ENCODE results near the gene LCE4A. TPM values are rescaled to one million over a fixed set of nuclear protein-coding genes. Genes with fewer than 3 reads are reported as not detected.
"Not testable (repeated sequence)": the region's sequence is repeated elsewhere in the genome, so short reads cannot be mapped to it uniquely, and the experiment has no call there.

LCE4A gene
- polyA plus RNA-seq, 1 donor from 2014 or later, result not detected

GRCh38 chr1:152673016-152673415, 34.9 kb upstream of the LCE4A start:
- Histone ChIP-seq H3K9me3 (ENCODE audit: low read length) (peaks cover 4% of the 10 kb centered on the region), H3K27ac (ENCODE audit: low read length) (no peak overlapping the region)

GRCh38 chr1:152674983-152675382, 33.0 kb upstream of the LCE4A start, which contains the start of gene LCE2C:
Gene LCE2C, plus strand, starts transcription at chr1:152675279. Its CDS starts 737 bp downstream, at chr1:152676016.
- not testable (repeated sequence) for H4K20me1 ChIP-seq (ENCODE audit: insufficient read depth); H3K79me2 ChIP-seq (replicated peaks; ENCODE audit: insufficient read depth, low read length); H3K4me2 ChIP-seq (ENCODE audit: low read length); H2AFZ ChIP-seq (ENCODE audit: low read depth, low read length); H3K9me3 ChIP-seq (ENCODE audit: low read length); H3K4me3 ChIP-seq (ENCODE audit: low read length); H3K9me2 ChIP-seq (ENCODE audit: insufficient read depth, low read length); H3K27ac ChIP-seq (ENCODE audit: low read length); H3K36me3 ChIP-seq (ENCODE audit: insufficient read depth, low read length); H3K9ac ChIP-seq (ENCODE audit: low read length); H3K27me3 ChIP-seq (ENCODE audit: insufficient read depth, low read depth, low read length); H3F3A ChIP-seq (ENCODE audit: insufficient read depth, low read length, poor library complexity, severe bottlenecking)

More at GRCh38 chr1:152673016-152673415, 34.9 kb upstream of the LCE4A start:
- TF ChIP-seq MXI1 (conservative IDR thresholded peaks at IDR 0.05; ENCODE audit: poor library complexity, severe bottlenecking), result no peak
- no peak for TF ChIP-seq SMC3 (conservative IDR thresholded peaks at IDR 0.05; ENCODE audit: poor library complexity)
- no peak for TF ChIP-seq TAF1 (IDR thresholded peaks at IDR 0.05; ENCODE audit: low read depth)
- TF ChIP-seq EP300 (conservative IDR thresholded peaks at IDR 0.05; ENCODE audit: poor library complexity, severe bottlenecking), result no peak
- no peak for TF ChIP-seq POLR2AphosphoS5 (IDR thresholded peaks at IDR 0.05)
- no peak for TF ChIP-seq EZH2 (IDR thresholded peaks at IDR 0.05; ENCODE audit: borderline replicate concordance, insufficient read depth, low read length, poor library complexity, severe bottlenecking)
- TF ChIP-seq CTCF (IDR thresholded peaks at IDR 0.05; ENCODE audit: poor library complexity, severe bottlenecking), result no peak
- no peak for TF ChIP-seq RAD21 (conservative IDR thresholded peaks at IDR 0.05)
- TF ChIP-seq REST (IDR thresholded peaks at IDR 0.05; ENCODE audit: borderline replicate concordance), result no peak
- Histone ChIP-seq H3K9ac (ENCODE audit: low read length) (no peak overlapping the region), H3K4me3 (ENCODE audit: low read length) (no peak overlapping the region), H3K79me2 (replicated peaks; ENCODE audit: insufficient read depth, low read length) (no peaks in the 10 kb centered on the region), H3K4me2 (ENCODE audit: low read length) (no peak overlapping the region), H3K27me3 (ENCODE audit: insufficient read depth, low read depth, low read length) (no peaks in the 10 kb centered on the region), H3F3A (ENCODE audit: insufficient read depth, low read length, poor library complexity, severe bottlenecking) (no peaks in the 10 kb centered on the region), H2AFZ (ENCODE audit: low read depth, low read length) (no peak overlapping the region), H4K20me1 (ENCODE audit: insufficient read depth) (no peaks in the 10 kb centered on the region), H3K36me3 (ENCODE audit: insufficient read depth, low read length) (no peaks in the 10 kb centered on the region), H3K9me2 (ENCODE audit: insufficient read depth, low read length) (no peaks in the 10 kb centered on the region)

GRCh38 chr1:152679459-152679858, 28.5 kb upstream of the LCE4A start:
- Histone ChIP-seq H3K36me3 (ENCODE audit: insufficient read depth, low read length) (no peaks in the 10 kb centered on the region), H2AFZ (ENCODE audit: low read depth, low read length) (no peak overlapping the region), H3F3A (ENCODE audit: insufficient read depth, low read length, poor library complexity, severe bottlenecking) (no peaks in the 10 kb centered on the region), H3K27ac (ENCODE audit: low read length) (no peak overlapping the region), H3K4me3 (ENCODE audit: low read length) (no peak overlapping the region), H3K9ac (ENCODE audit: low read length) (no peak overlapping the region), H3K79me2 (replicated peaks; ENCODE audit: insufficient read depth, low read length) (no peaks in the 10 kb centered on the region), H3K27me3 (ENCODE audit: insufficient read depth, low read depth, low read length) (no peaks in the 10 kb centered on the region), H3K4me2 (ENCODE audit: low read length) (no peak overlapping the region), H4K20me1 (ENCODE audit: insufficient read depth) (no peaks in the 10 kb centered on the region), H3K9me2 (ENCODE audit: insufficient read depth, low read length) (no peaks in the 10 kb centered on the region), H3K9me3 (ENCODE audit: low read length) (peaks cover 9% of the 10 kb centered on the region)
- TF ChIP-seq RAD21 (conservative IDR thresholded peaks at IDR 0.05), result no peak
- TF ChIP-seq SMC3 (conservative IDR thresholded peaks at IDR 0.05; ENCODE audit: poor library complexity), result no peak
- TF ChIP-seq REST (IDR thresholded peaks at IDR 0.05; ENCODE audit: borderline replicate concordance), result no peak
- no peak for TF ChIP-seq MXI1 (conservative IDR thresholded peaks at IDR 0.05; ENCODE audit: poor library complexity, severe bottlenecking)
- no peak for TF ChIP-seq EZH2 (IDR thresholded peaks at IDR 0.05; ENCODE audit: borderline replicate concordance, insufficient read depth, low read length, poor library complexity, severe bottlenecking)
- TF ChIP-seq POLR2AphosphoS5 (IDR thresholded peaks at IDR 0.05), result no peak
- no peak for TF ChIP-seq EP300 (conservative IDR thresholded peaks at IDR 0.05; ENCODE audit: poor library complexity, severe bottlenecking)
- TF ChIP-seq TAF1 (IDR thresholded peaks at IDR 0.05; ENCODE audit: low read depth), result no peak
- TF ChIP-seq CTCF (IDR thresholded peaks at IDR 0.05; ENCODE audit: poor library complexity, severe bottlenecking), result no peak
